ENCODE results near the gene TRAM2.

- TF ChIP-seq CTCF (IDR thresholded peaks at IDR 0.05 in 2 of 3, conservative IDR thresholded peaks at IDR 0.05 in 1 of 3; ENCODE audit: insufficient read depth in 2 of 3, low read depth in 1 of 3, low read length in 3 of 3), result no peak
- no peak for TF ChIP-seq ATF2 (CRISPR knock-in tag; IDR thresholded peaks at IDR 0.05)
- no peak for TF ChIP-seq FOXJ3 (CRISPR knock-in tag; IDR thresholded peaks at IDR 0.05)
- no peak for TF ChIP-seq POLR2A (conservative IDR thresholded peaks at IDR 0.05)
- no peak for TF ChIP-seq STAT6 (CRISPR knock-in tag; IDR thresholded peaks at IDR 0.05)
Measured at GRCh38 chr6:52518279-52518945, 58.4 kb downstream of the TRAM2 start.
